ENCODE measurements around the gene MPZL1.
"Not testable (repeated sequence)": the region's sequence is repeated elsewhere in the genome, so short reads cannot be mapped to it uniquely, and the experiment has no call there.

The MPZL1 gene

DNA sequence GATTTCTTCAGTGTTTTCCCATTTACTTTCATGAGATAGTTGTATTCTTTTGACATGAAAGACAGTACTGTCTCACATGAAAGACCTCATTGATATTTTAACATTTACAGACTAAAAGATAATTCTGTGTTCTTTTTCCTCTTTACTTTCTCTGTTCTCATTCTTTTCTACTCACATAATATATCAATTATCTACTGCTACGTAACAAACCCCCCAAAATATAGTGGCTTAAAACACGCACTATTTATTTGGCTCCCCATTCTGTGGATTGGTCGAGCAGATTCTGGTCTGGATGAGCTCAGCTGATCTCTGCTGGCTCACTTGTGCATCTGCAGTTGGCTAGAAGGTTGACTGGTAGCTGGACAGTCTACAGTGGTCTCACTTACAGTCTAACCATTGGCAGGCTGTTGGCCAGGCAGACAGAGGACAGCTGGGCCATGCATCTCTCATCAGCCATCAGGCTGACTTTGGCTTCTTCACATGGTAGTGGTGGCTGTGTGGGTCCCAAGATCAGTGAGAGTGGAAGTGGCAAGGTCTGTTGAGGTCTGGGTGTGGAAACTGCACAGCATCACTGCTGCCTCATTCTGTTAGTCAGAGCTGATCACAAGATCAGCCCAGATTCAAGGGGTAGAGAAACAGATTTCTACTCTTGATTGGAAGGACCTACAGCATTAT lies 63.2 kb downstream of the MPZL1 start:
- no peak for DNase-seq

DNA sequence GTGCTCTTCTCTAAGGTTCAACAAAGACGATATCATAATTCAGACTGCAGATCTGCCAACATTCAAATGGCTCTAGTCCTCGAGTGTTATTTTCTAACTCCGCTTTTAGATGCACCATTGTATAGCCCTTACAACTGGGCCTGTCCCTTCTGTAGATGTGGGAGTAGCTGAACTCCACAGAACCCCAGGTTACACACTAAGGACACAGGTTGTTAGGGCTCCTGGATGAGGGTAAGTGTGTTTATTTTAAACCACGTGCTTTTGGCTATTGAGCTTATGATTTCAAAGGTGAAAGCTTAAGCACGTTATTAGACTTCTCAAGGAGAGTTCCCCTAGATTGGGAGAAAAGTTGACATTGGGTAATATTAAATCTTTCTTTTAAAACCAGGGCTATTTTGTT lies 64.7 kb downstream of the MPZL1 start:
- DNase-seq = no peak

DNA sequence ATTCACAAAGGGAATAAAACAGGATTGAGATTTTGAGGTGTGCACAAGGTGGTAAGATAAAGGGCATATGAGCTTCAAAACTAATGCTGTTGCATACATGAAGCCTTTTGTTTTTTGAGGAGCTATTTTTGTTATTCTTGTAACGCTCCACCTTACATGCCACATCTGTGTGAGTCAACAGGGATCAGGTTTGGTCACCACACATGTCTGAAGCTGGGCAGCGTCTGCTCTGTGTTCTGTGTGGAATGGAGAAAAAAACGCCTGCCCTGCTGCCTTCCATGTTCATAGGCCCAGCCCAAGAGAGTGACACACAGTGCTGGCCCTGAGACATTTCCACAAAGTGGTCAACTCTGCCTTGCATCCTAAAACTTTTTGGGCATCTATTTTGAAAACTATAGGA lies 67.7 kb downstream of the MPZL1 start:
- DNase-seq = no peak

DNA sequence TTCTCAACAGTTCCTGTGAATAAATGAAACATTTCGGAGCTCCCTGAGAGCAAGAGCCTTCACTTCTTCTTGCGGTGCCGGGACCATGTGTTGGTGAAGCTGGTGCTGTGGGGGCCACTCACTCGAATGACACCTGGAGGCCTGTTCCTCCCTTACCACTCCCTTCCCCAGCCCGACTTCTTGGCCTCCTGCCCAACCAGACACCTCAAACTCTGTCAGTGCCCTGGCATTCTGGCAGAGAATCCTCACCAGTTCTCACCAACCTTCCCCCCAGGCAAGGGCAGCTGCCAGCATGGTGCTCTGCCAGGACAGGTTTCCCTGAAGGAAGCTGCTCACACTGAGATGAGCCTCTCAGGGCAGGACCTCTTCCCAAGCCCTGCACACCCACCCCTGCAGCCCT lies 68.3 kb downstream of the MPZL1 start:
- DNase-seq = no peak

DNA sequence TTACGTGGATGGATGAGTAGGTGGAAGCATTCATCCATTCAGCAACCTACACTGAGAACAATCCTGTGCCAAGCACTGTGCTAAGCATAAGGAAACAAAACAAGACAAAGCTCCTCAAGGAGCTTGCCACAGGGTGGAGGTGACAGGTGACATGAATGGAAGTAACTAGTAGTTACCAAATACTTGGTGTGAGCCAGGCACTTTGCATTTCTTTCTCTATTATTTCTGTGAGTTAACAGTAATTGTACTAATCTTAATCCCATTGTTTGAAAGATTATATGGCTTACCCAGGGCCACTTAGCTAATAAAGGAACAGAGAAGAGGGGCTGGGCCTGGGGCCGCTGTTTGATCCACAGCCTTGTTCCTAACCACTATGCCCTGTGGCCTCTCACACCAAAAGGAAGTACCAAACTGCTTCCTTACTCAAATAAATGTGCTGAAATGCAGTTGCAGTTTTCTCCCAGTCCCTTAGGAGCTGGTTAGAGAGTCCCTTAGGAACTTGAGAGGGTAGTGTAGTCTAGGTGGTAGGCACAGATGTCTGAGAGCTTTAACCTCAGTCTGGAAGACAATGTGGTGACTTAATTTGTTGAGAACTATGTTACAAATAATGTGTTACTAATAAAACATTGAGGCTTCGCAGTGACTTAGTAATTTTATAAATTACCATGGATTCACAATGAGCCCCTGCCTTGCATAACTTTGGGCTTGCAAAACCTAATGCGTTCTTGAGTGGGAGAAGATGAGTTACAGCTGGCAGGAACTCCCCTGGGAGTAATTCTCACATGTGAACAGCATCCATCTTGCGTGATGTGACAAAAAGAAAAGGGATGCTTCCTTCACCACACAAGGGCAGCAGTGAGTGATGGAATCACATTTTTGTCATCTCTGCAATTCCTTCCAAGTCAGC lies 69.8 kb downstream of the MPZL1 start:
- DNase-seq = peak; percentile 9

DNA sequence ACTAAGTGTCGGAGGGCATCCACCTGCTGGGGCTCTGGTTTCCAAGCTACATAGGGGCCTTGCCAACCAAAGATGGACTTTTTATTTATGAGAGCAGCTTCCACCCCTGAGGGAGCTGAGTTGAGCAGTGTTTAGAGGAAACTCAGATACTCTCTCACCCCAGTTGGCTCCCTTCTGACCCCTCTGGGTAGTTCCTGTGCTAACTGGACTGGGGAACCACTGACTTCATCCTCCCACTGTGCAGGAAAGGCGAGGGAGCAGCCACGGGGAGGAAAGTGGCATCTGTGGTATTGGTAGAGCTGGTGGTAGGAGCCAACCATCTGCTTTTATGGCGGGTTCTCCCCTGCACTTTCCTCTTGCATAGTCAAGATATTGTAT lies 70.4 kb downstream of the MPZL1 start:
- DNase-seq = no peak

DNA sequence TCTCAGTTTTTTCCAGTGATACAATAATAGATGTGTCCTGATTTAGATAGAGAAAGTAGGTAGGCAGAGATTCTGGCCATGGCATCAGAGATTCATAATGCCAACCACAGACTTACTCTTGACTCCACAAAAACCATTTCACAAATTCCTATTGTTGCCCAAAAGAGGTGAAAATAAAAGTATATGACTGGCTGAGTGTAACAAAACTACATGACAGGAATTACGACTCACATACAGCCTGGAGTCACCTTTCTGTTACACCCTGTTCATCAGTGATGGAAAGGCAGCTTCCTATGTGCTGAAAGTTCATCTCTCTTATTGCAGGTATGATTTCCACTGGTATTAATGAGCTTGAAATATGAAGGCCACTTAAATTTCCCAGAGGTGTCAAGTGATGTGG lies 72.3 kb downstream of the MPZL1 start:
- no peak for DNase-seq

DNA sequence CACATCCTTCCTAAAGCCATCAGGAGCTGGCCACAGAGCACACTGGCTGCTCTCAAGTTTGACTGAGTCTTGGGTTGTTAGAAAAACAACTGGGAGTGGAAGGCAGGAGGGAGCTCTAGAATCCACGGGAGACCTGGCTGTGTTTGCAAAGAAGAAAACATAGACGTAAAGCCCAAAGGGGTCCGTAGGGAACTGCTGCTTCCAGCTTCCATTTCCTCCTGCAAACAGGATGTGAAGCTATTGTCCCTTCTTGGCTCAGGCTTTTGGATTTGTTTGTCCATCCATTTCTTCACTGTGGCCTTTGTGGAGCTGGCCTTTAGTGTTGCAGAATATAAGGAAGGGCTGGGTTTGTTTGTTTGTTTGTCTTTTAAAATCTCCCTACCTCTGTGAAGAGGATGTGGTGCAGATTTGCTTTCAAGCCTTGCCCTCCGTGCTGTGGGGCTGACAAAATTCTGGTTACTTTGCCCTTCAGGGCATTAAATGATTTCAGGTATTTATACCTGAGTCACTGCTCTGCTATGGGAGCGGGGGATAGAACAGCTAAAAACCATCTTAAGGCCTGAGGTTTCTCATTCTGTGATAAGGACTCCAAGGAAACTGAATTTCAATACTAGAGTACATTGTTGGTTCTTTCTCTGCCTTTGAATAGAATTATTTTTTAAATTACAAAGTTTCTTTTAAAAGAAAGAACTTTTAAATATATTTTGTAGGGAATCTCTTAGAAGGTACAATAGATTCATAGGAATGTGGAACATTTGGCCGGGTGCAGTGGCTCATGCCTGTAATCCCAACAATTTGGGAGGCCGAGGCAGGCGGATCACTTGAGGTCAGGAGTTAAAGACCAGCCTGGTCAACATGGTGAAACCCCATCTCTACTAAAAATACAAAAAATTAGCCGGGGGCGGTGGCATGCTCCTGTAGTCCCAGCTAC lies 74.3 kb downstream of the MPZL1 start:
- DNase-seq = no peak

DNA sequence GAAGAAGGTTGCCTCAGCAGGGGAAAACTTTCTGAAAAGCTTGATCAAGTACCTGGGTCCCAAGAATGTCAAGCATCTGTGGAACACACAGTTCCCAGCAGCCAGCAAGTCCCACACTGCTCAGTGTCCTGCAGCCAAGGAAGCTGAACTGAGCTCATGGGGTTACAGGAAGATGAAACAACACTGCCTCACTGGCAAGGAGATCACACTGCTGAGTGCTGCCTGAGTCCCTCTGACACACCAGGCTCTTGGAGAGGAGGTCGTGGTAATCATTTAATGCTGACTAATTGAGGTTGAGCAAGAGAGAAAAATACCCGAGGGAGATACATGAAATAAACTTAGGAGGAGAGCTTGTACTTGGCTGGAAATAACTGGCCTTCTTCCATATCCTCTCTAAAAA lies 75.2 kb downstream of the MPZL1 start:
- DNase-seq = peak; percentile 80

DNA sequence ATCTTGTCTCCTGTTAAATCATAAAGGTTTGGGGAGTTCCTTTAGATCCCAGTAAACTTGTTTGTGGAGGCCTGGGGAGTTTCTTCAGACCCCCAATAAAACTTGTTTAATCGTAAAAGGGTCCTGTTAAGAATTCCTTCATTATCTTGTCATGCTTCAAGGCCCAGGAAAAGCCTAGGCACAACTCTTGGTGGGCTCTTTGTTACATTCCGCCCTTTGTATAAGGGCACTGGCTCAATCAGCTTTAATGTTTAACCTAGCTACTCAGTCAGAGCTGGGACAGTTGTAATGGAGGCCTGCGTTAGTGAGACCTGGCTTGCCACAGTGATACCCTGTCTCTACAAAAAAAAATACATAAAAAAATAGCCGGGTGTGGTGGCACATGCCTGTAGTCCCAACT lies 77.2 kb downstream of the MPZL1 start:
- no peak for DNase-seq

DNA sequence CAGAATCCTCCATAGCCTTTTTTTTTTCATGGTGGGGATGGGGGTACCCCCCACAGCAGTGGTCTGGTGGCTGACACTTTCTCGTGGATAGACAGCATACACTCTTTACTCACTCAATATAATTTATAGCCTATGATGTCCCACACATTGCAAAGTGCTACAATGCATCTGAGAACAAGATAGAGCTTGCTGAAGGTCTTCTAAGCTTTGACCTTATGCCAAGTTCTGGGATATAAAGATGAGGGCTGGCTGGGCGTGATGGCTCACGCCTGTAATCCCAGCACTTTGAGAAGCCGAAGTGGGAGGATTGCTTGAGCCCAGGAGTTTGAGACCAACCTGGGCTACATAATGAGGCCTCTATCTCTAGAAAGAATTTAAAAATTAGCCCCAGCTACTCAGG lies 78.0 kb downstream of the MPZL1 start:
- no peak for DNase-seq

DNA sequence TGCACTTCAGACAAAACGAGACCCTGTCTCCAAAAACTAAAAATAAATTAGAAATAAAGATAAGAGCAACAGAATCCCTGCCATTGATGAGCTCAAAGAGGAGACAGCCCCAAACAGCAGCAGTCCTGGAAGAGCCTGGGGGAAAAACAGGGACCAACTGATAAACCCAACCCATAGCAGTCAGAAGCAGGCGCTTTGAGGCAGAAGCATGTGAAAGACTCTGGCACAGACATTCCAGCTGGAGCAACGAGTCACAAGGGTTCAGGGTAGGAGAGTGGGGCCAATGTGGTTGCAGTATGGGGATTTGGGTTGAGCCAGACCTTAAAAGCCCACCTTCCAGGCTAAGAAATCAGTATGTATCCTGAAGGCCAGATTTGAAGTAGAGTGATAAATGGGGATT lies 78.5 kb downstream of the MPZL1 start:
- no peak for DNase-seq

DNA sequence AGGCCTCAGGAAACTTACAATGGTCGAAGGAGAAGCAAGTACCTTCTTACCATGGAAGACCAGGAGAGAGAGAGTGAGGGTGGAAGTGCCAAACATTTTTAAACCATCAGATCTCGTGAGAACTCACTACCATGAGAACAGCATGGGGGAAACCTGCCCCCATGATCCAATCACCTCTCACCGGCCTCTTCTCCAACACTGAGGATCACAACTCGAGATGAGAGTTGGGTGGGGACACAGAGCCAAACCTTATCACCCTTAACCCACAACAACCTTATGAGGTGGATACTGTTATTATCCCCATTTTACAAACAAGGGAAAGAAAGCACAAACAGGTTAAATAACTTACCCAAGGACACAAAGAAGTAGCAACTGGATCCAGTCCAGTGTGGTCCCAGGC lies 80.5 kb downstream of the MPZL1 start:
- no peak for DNase-seq

DNA sequence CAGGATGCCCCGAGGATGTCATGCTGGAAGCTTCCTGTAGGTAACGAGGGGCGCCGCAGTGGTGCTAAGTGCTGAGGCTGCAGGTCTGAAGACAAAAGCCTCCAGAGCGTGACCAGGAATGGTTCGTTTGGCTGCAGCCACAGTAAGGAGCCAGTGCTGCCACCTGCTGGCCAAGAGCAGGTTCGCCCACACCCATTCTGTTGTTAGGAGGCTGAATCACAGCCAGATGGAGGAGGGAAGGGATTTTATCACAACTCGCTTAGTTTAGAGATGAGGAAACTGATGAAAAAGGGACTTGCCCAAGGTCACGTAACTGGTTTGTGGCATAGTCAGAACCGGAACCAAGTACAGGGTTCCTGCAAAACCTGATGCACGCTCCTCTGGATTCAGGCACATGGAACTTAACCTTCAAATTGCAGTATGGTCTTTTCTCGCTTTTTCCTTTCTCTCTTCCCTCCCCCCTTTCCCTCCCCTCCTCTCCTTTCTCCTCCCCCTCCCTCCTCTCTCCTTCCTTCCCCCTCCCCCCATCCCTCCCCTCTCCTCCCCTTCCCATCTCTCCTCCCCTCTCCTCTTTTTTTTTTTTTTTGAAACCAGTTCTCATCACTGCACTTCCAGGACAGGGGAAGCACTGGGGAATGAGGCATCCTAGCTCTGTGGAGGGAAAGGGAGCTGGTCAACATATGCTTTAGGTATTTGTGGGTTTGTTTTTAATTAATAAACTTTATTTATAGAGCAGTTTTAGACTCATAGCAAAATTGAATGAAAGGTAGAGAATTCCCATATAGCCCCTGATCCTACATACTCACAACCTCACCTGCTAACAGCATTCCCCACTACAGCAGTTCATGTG lies 81.8 kb downstream of the MPZL1 start:
- DNase-seq = peak; percentile 98

DNA sequence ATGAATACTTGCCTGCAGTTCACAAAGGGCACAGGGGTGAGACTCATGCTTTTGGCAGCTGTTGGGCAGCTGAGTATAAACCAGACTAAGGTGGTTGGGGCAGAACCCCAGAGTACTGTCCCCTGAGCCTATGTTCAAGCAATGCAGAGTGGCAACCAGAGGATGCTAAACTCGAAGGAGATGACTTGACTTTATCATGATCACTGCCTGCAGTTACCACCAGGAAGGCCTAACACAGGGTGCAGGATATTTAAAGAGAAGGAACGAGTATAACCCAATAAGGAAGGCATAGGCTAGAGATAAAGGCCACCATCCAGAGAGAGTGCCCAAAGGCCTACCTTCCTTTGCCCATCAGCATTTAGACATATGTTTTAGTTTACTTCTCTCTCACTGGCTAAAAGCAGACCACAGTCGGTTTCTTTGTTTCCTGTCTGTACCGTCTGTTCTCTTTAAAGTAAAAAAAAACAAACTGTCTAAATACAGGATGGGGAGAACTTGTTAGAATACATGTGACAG lies 83.3 kb downstream of the MPZL1 start:
- peak; percentile 65 for DNase-seq

DNA sequence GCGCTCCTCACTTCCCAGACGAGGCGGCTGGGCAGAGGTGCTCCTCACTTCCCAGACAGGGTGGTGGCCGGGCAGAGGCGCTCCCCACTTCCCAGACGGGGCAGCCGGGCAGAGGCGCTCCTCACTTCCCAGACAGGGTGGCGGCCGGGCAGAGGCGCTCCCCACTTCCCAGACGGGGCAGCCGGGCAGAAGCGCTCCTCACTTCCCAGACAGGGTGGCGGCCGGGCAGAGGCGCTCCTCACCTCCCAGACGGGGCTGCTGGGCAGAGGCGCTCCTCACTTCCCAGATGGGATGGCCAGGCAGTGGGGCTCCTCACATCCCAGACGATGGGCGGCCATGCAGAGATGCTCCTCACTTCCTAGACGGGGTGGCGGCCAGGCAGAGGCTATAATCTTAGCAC lies 84.5 kb downstream of the MPZL1 start:
- not testable (repeated sequence) for DNase-seq

DNA sequence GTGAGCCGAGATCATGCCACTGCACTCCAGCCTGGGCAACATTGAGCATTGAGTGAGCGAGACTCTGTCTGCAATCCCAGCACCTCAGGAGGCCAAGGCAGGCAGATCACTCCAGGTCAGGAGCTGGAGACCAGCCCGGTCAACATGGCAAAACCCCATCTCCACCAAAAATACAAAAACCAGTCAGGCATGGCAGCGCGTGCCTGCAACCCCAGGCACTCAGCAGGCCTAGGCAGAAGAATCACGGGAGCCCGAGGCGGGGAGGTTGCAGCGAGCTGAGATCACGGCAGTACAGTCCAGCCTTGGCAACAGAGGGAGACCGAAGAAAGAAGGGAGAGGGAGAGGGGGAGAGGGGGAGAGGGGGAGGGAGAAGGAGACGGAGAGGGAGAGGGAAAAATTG lies 84.9 kb downstream of the MPZL1 start:
- not testable (repeated sequence) for DNase-seq

DNA sequence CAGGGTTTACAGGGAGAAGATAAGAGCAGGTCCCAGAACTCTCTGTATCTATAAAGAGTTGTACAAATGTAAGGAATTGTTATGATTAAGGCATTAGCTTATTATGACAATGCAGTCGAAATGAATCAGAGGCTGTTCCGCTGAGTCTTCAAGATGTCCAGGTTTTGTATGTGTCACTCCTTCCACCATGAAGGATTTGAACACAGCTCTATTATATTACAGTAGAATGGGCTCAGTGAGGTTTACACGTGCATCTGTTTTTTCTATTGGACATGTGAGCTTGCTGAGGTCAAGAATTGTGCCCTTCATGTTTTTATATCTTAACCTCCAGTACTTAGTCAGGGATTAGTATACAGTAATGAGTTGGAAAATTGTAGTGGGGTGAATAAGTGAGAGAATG lies 86.3 kb downstream of the MPZL1 start:
- DNase-seq = no peak

DNA sequence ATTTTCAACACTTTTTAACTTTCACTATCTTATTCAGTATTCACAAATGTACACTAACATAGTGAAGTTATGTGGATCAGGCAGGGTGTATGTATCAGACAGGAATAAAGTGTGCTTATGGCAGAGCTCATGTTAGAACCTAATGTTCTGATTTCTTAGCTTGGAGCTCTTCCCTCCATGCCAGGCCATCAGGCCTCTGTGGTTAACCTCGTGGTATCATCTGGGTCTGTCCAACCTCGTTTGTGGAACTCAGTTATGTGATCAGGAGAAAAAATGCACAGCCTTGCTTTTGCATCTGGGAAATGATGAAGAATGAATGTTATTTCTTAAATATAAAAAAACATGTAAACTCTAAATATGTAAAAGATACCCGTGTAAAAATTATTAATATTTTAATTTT lies 86.9 kb downstream of the MPZL1 start:
- DNase-seq = peak; percentile 39

DNA sequence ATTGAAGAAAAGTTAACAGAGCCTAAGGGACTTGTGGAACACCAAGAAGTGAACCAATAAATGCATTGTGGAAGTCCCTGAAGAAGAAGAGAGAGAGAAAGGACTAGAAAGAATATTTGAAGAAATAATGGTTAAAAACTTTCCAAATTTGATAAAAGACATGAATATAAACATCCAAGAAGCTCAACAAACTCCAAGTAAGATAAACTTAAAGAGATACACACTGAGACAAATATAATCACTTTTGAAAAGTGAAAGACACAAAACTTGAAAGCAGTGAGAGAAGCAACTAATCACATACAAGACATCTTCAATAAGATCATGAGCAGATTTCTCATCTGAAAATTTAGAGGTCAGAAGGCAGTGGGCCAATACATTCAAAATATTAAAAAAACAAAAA lies 91.2 kb downstream of the MPZL1 start:
- DNase-seq = no peak

DNA sequence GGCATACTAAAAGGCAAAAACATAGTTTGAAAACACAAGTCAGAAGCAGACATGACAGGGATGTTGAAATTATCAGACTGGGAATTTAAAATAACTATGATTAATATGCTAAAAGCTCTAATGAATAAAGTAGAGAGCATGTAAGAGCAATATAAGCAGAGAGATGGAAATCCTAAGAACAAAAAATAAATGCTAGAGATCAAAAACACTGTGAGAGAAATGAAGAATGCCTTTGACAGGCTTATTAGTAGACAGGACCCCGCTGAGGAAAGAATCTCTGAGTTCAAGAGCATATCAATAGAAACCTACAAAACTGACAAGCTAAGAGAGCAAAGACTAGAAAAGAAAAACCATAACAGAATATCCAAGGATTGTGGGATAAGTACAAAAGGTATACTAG lies 93.9 kb downstream of the MPZL1 start:
- DNase-seq = no peak
